GM12878 (cell line): ENCODE data around the gene FUBP3. TPM values are rescaled to one million over a fixed set of nuclear protein-coding genes. Genes with fewer than 3 reads are reported as not detected.

Source experiments
- ATAC-seq: fragments of 200-7000 bp; cut with Tn5 transposase; 3 replicates; pipeline ENCODE4 v1.9.1; 2020; ENCODE audit warnings: mild to moderate bottlenecking, moderate library complexity
- BruUV-seq: library from RNA; stranded (reverse); fragments of 400-500 nt; replicated peaks from 2 replicates; lab custom pipeline; 2021; lab: Mats Ljungman, UMichigan
- CTCF ChIA-PET: fragments of 300-600 bp; sonication (Branson Sonifier 250); formaldehyde crosslinking; extraction: SDS; loops from one replicate; lab custom pipeline; 2021; ENCODE audit warnings: inconsistent platforms; lab: Yijun Ruan, JAX
- POLR2A ChIA-PET: fragments of 350-600 bp; formaldehyde crosslinking; extraction: SDS; loops from one replicate; lab custom pipeline; 2021; ENCODE audit warnings: inconsistent platforms; lab: Charles Lee
- RAD21 ChIA-PET: fragments of 300-600 bp; sonication (Branson Sonifier 250); formaldehyde crosslinking; loops from one replicate; lab custom pipeline; 2023; ENCODE audit warnings: antibody characterized with exemption; ENCODE audit not compliant: unreplicated experiment; lab: Charles Lee
- SMC1A ChIA-PET: fragments of 300-600 bp; sonication (Branson Sonifier 250); formaldehyde crosslinking; loops from one replicate; lab custom pipeline; 2023; ENCODE audit not compliant: unreplicated experiment, uncharacterized antibody; lab: Charles Lee
- DNase-seq: peaks from one replicate; pipeline ENCODE4 v3.0.0-alpha.2; 2011; ENCODE audit warnings: low read depth, low spot score
- FAIRE-seq: peaks from 3 replicates; lab custom pipeline; 2011; peaks lifted over from hg19 to GRCh38; lab: Jason Lieb, UNC
- H2AFZ ChIP-seq: 2 replicates; pipeline ENCODE4 v1.6.0; 2011; ENCODE audit warnings: low read depth, low read length, control low read depth; ENCODE audit not compliant: control insufficient read depth
- H3K27ac ChIP-seq: 2 replicates; pipeline ENCODE4 v1.5.1; 2011; ENCODE audit warnings: control low read depth; ENCODE audit not compliant: control insufficient read depth, insufficient read depth
- H3K27me3 ChIP-seq, 2 experiments: replicated peaks in 1 of 2; 2 replicates each; pipeline versions ENCODE4 v1.6.0 to v1.6.1; 2011; ENCODE audit warnings: low read length in 1 of 2; ENCODE audit not compliant: control insufficient read depth in 2 of 2, insufficient read depth in 2 of 2
- H3K36me3 ChIP-seq, 2 experiments: 2 replicates each; pipeline ENCODE4 v1.5.1; 2011; ENCODE audit warnings: low read length in 1 of 2; ENCODE audit not compliant: control insufficient read depth in 2 of 2, insufficient read depth in 2 of 2
- H3K4me1 ChIP-seq: 2 replicates; pipeline ENCODE4 v1.6.1; 2011; ENCODE audit warnings: mild to moderate bottlenecking, low read length, moderate library complexity, mixed read lengths; ENCODE audit not compliant: control insufficient read depth, insufficient read depth
- H3K4me2 ChIP-seq: 2 replicates; pipeline ENCODE4 v1.6.0; 2011; ENCODE audit warnings: control low read depth; ENCODE audit not compliant: control insufficient read depth, insufficient read depth
- H3K4me3 ChIP-seq: fragments of 200-600 bp; sonication (generic); 2 replicates; pipeline ENCODE4 v1.5.1; 2016
- H3K79me2 ChIP-seq: 2 replicates; pipeline ENCODE4 v1.6.0; 2011; ENCODE audit warnings: low read length; ENCODE audit not compliant: control insufficient read depth, insufficient read depth
- H3K9ac ChIP-seq: 2 replicates; pipeline ENCODE4 v1.8.0; 2011; ENCODE audit warnings: low read length, control low read depth, mixed read lengths; ENCODE audit not compliant: control insufficient read depth, insufficient read depth
- H3K9me3 ChIP-seq: replicated peaks from 3 replicates; pipeline ENCODE4 v1.5.1; 2011; ENCODE audit warnings: mild to moderate bottlenecking, low read length; ENCODE audit not compliant: control insufficient read depth, insufficient read depth
- H4K20me1 ChIP-seq: 2 replicates; pipeline ENCODE4 v1.6.0; 2011; ENCODE audit not compliant: control insufficient read depth, insufficient read depth
- ATF7 ChIP-seq: fragments of 450-650 bp; IDR thresholded peaks from 2 replicates; pipeline ENCODE4 v1.6.1; 2016; ENCODE audit warnings: low read depth, mild to moderate bottlenecking
- IKZF2 ChIP-seq, 2 experiments: fragments of 450-650 bp; IDR thresholded peaks; 2 replicates each; pipeline ENCODE4 v1.6.1; 2017; ENCODE audit warnings: mild to moderate bottlenecking in 2 of 2, moderate library complexity in 2 of 2
- NFIC ChIP-seq: IDR thresholded peaks from 2 replicates; pipeline ENCODE4 v1.6.1; 2012; ENCODE audit warnings: low read depth, mild to moderate bottlenecking, inconsistent platforms, low read length, moderate library complexity
- SP1 ChIP-seq: IDR thresholded peaks from one replicate; pipeline ENCODE4 v1.6.1; 2011; ENCODE audit warnings: low read depth, low read length
- SPI1 ChIP-seq: IDR thresholded peaks from 2 replicates; pipeline ENCODE4 v1.6.1; 2011; ENCODE audit warnings: low read depth, mild to moderate bottlenecking, low read length, moderate library complexity, borderline replicate concordance; ENCODE audit not compliant: insufficient read depth
- ZNF24 ChIP-seq: fragments of 450-650 bp; IDR thresholded peaks from 2 replicates; pipeline ENCODE4 v1.6.1; 2017; ENCODE audit warnings: antibody characterized with exemption, mild to moderate bottlenecking
- WGBS: methylation state at CpG from one replicate; pipeline ENCODE4 v1.1.6; 2016; ENCODE audit warnings: low lambda C conversion rate; ENCODE audit not compliant: insufficient replicate concordance, insufficient coverage; ENCODE audit errors: missing lambda C conversion rate; 5-methylcytosine and 5-hydroxymethylcytosine counted together
- in situ Hi-C: fragments of 300-500 bp; cut with MboI; formaldehyde crosslinking; loops from 9 replicates; pipeline ENCODE4 v1.14.3; 2018; ENCODE audit warnings: mixed read lengths
- intact Hi-C: fragments of 100-400 bp; cut with micrococcal nuclease; formaldehyde crosslinking; loops from one replicate; pipeline ENCODE4 v1.14.2; 2022; ENCODE audit not compliant: unreplicated experiment
- polyA plus RNA-seq, 11 experiments: library from polyadenylated mRNA; depleted of rRNA in 4 of 11; unstranded in 6 of 11; stranded (reverse) in 5 of 11; fragments of >200 nt; fragmentation: Nextera tagmentation in 4 of 11; fragmentation: Illumina TruSeq in 1 of 11; extraction: Ambion mirVana in 4 of 11; extraction: Trizol in 1 of 11; gene quantifications; 1 replicate in 1 of 11; 2 replicates in 10 of 11; pipeline versions ENCODE4 v1.2.1 to v1.2.3, GENCODE V29; 2011 to 2016; ENCODE audit warnings: inconsistent platforms in 2 of 11, missing spikeins in 2 of 11, low read depth in 1 of 11
- total RNA-seq, 4 experiments: library from RNA; depleted of rRNA in 3 of 4; stranded (reverse); fragments of >200 nt in 3 of 4; fragmentation: Illumina TruSeq in 1 of 4; extraction: Trizol in 1 of 4; gene quantifications; 2 replicates each; pipeline versions ENCODE4 v1.2.1 to v1.2.3, GENCODE V29; 2013 to 2021
- TF ChIP-seq, protein P1 (sequence below): fragments of 450-650 bp; conservative IDR thresholded peaks from 2 replicates; pipeline ENCODE4 v1.6.1; 2017; ENCODE audit warnings: mild to moderate bottlenecking, moderate library complexity
- TF ChIP-seq, protein P2 (sequence below): fragments of 450-650 bp; IDR thresholded peaks from 2 replicates; pipeline ENCODE4 v1.6.1; 2017; ENCODE audit warnings: borderline replicate concordance

FUBP3 gene
- total and polyA plus RNA-seq, 10 of the 15 experiments (the other 5 are each of a cell fraction or from before 2014, with no cell fraction given), result 2.4 to 49.4 (median 37.2) TPM

DNA sequence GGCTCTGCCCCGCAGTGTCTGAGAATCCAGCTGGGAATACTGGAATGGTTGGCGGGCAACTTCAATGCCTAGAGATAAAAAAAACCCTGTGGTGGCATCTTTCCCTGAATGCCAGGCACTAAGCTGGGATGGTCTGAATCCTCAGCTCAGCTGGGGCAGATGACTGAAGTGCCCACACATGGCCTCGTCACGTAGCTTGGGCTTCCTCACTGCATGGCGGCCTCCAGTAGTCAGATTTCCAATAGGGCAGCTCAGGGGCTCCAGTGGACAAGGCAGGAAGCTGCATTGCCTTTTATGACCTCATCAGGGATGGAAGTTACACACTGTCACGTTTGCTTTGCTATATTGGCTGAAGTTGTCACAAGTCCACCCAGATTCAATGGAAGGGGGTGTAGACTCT is 24.3 kb upstream of the FUBP3 start:
- Histone ChIP-seq H3K9ac (no peak overlapping the region), H3K27me3 (no peaks in the 10 kb centered on the region), H3K36me3 (no peaks in the 10 kb centered on the region), H3K79me2 (no peaks in the 10 kb centered on the region), H3K4me2 (no peak overlapping the region), H3K4me3 (no peak overlapping the region), H3K27ac (no peak overlapping the region), H3K9me3 (no peaks in the 10 kb centered on the region; the same call in 2 of the 3 replicates), H3K4me1 (no peaks in the 10 kb centered on the region), H4K20me1 (no peaks in the 10 kb centered on the region), H2AFZ (no peak overlapping the region)
- ChIA-PET SMC1A (no interaction called here), POLR2A (no interaction called here), RAD21 (no interaction called here), CTCF (no interaction called here)
- DNase-seq (no peak), ATAC-seq (no peak), FAIRE-seq (no peak)
- WGBS, result 43% methylated on average over 6 of the region's 6 CpGs
- TF ChIP-seq, protein P1, sequence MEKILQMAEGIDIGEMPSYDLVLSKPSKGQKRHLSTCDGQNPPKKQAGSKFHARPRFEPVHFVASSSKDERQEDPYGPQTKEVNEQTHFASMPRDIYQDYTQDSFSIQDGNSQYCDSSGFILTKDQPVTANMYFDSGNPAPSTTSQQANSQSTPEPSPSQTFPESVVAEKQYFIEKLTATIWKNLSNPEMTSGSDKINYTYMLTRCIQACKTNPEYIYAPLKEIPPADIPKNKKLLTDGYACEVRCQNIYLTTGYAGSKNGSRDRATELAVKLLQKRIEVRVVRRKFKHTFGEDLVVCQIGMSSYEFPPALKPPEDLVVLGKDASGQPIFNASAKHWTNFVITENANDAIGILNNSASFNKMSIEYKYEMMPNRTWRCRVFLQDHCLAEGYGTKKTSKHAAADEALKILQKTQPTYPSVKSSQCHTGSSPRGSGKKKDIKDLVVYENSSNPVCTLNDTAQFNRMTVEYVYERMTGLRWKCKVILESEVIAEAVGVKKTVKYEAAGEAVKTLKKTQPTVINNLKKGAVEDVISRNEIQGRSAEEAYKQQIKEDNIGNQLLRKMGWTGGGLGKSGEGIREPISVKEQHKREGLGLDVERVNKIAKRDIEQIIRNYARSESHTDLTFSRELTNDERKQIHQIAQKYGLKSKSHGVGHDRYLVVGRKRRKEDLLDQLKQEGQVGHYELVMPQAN, result no peak
- TF ChIP-seq, protein P2, sequence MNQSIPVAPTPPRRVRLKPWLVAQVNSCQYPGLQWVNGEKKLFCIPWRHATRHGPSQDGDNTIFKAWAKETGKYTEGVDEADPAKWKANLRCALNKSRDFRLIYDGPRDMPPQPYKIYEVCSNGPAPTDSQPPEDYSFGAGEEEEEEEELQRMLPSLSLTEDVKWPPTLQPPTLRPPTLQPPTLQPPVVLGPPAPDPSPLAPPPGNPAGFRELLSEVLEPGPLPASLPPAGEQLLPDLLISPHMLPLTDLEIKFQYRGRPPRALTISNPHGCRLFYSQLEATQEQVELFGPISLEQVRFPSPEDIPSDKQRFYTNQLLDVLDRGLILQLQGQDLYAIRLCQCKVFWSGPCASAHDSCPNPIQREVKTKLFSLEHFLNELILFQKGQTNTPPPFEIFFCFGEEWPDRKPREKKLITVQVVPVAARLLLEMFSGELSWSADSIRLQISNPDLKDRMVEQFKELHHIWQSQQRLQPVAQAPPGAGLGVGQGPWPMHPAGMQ, result no peak
- TF ChIP-seq SPI1 (no peak), SP1 (no peak), NFIC (no peak), ATF7 (no peak), ZNF24 (no peak), IKZF2 (IDR thresholded peaks at IDR 0.05) (no peak)
- intact Hi-C loops (no loop called here), in situ Hi-C loops (no loop called here)
- no TSS peak for BruUV-seq
